Ovary (tissue), 9 donors: ENCODE results near the gene TSHZ2. TPM values are rescaled to one million over a fixed set of nuclear protein-coding genes. Genes with fewer than 3 reads are reported as not detected.

ENCODE experiments used
- DNase-seq, 5 donors: peaks; one replicate each; pipeline ENCODE4 v3.0.0-alpha.2; 2019 to 2020
- H3K27ac ChIP-seq, 2 donors: fragments of 200-600 bp; one replicate each; pipeline versions ENCODE4 v1.5.1 to v1.8.0; 2019 to 2022
- H3K27me3 ChIP-seq: fragments of 200-600 bp; one replicate; pipeline ENCODE4 v1.8.0; 2022
- H3K36me3 ChIP-seq: fragments of 200-600 bp; sonication (generic); one replicate; pipeline ENCODE4 v1.5.1; 2019
- H3K4me1 ChIP-seq: one replicate; pipeline ENCODE4 v1.8.1; 2013; ENCODE audit warnings: mild to moderate bottlenecking, moderate library complexity; ENCODE audit not compliant: insufficient read depth
- H3K4me3 ChIP-seq: fragments of 200-600 bp; sonication (generic); one replicate; pipeline ENCODE4 v1.5.1; 2017
- H3K9me3 ChIP-seq, 2 donors: fragments of 200-600 bp in 1 of 2; sonication (generic) in 1 of 2; one replicate each; pipeline versions ENCODE4 v1.5.1 to v1.8.1; 2013 to 2019; ENCODE audit warnings: mild to moderate bottlenecking in 1 of 2, moderate library complexity in 1 of 2
- CTCF ChIP-seq, 3 donors: fragments of 450-650 bp in 2 of 3; fragments of 200-600 bp in 1 of 3; IDR thresholded peaks; one replicate each; pipeline versions ENCODE4 v1.5.1 to v1.8.0; 2016 to 2022; ENCODE audit warnings: antibody characterized with exemption in 3 of 3, mild to moderate bottlenecking in 1 of 3
- EP300 ChIP-seq: sonication (generic); formaldehyde crosslinking; IDR thresholded peaks from one replicate; pipeline ENCODE4 v1.6.1; 2017; ENCODE audit warnings: antibody characterized with exemption
- POLR2A ChIP-seq: fragments of 450-650 bp; IDR thresholded peaks from one replicate; pipeline ENCODE4 v1.6.1; 2017; ENCODE audit warnings: antibody characterized with exemption, mild to moderate bottlenecking, moderate library complexity
- WGBS, 3 donors: extraction: QIAGEN DNeasy Blood & Tissue Kit in 1 of 3; methylation state at CpG; one replicate each; pipeline versions ENCODE4 v1.1.5 to v1.1.7; 2013 to 2017; 5-methylcytosine and 5-hydroxymethylcytosine counted together
- intact Hi-C, 4 donors: fragments of 100-400 bp; cut with DNase I; formaldehyde crosslinking; loops; one replicate each; pipeline versions ENCODE4 v1.11.0 to v1.15.1; 2022 to 2023
- polyA plus RNA-seq, 2 donors: library from polyadenylated mRNA; stranded (reverse); fragments of 200-250 nt in 1 of 2; fragments of 350-450 nt in 1 of 2; fragmentation: Illumina TruSeq in 1 of 2; extraction: RNeasy Lipid Tissue Mini Kit (QIAGEN cat#74804) in 1 of 2; gene quantifications; one replicate each; pipeline ENCODE4 v1.2.3, GENCODE V29; 2013 to 2014
- total RNA-seq, 7 donors: library from RNA; depleted of rRNA in 2 of 7; stranded (reverse); fragments of >200 nt in 2 of 7; fragmentation: NEBNext Ultra II Directional in 3 of 7; extraction: Animal tissue kit (Norgen Biotek cat#: 25700) in 3 of 7; gene quantifications; one replicate each; pipeline versions ENCODE4 v1.1.0 to v1.2.4, GENCODE V29; 2016 to 2023
- donor health status: DM: no; HTN: no; CAD: no; lungs with moderate emphysema.
- donor health status: DM: no; HTN: no; CAD: no.
- donor health status: Bipolar disorder and iron deficiency.
- donor health status: DM: yes; HTN: yes; CAD: no.
- donor health status: DM: no; HTN: no; CAD: no.
- donor health status: DM: yes; HTN: yes; CAD: no.

The TSHZ2 gene
- total and polyA plus RNA-seq, 9 donors = 18.2 to 113 (median 40.2) TPM

- 84 to 90% (median 89%) methylated on average over 2 of the region's 2 CpGs for WGBS, 3 donors
- Histone ChIP-seq H3K27ac (no peak overlapping the region), H3K27me3 (no peaks in the 10 kb centered on the region), H3K9me3 (no peaks in the 10 kb centered on the region), H3K4me1 (peaks cover 7% of the 10 kb centered on the region), H3K36me3 (no peaks in the 10 kb centered on the region), H3K4me3 (no peak overlapping the region)
- no peak for DNase-seq
- no peak for TF ChIP-seq POLR2A
- no peak for TF ChIP-seq EP300
- no peak for TF ChIP-seq CTCF (IDR thresholded peaks at IDR 0.05)
- intact Hi-C loops = no loop called here
Observed at GRCh38 chr20:53309515-53309914, 337.4 kb downstream of the TSHZ2 start.

GRCh38 chr20:53312957-53313356 lies 340.8 kb downstream of the TSHZ2 start:
- H3K36me3 ChIP-seq = no peaks in the 10 kb centered on the region
- WGBS, 3 donors = 3 to 18% (median 5%) methylated on average over 2 of the region's 2 CpGs
- TF ChIP-seq EP300 (no peak), CTCF (IDR thresholded peaks at IDR 0.05) (no peak), POLR2A (no peak)
- intact Hi-C loops = no loop called here
- H3K4me1 ChIP-seq = peaks cover 7% of the 10 kb centered on the region
- H3K4me3 ChIP-seq = no peak overlapping the region
- no peak for DNase-seq
- no peaks in the 10 kb centered on the region for H3K9me3 ChIP-seq
- no peak overlapping the region for H3K27ac ChIP-seq
- H3K27me3 ChIP-seq = no peaks in the 10 kb centered on the region

- TF ChIP-seq CTCF (IDR thresholded peaks at IDR 0.05) (no peak), EP300 (no peak), POLR2A (no peak)
- H3K4me1 ChIP-seq = peaks cover 7% of the 10 kb centered on the region
- no peaks in the 10 kb centered on the region for H3K9me3 ChIP-seq
- H3K27me3 ChIP-seq = no peaks in the 10 kb centered on the region
- intact Hi-C loops = no loop called here
- H3K4me3 ChIP-seq = no peak overlapping the region
- H3K36me3 ChIP-seq = no peaks in the 10 kb centered on the region
- no peak overlapping the region for H3K27ac ChIP-seq
- 81 to 90% (median 89%) methylated on average over 5 of the region's 5 CpGs for WGBS, 3 donors
- DNase-seq = no peak
Observed at GRCh38 chr20:53316206-53316937, 344.2 kb downstream of the TSHZ2 start.

GRCh38 chr20:53319200-53319599 lies 347.0 kb downstream of the TSHZ2 start:
- Histone ChIP-seq H3K4me1 (no peaks in the 10 kb centered on the region), H3K36me3 (no peaks in the 10 kb centered on the region), H3K27ac (no peak overlapping the region), H3K9me3 (no peaks in the 10 kb centered on the region), H3K27me3 (no peaks in the 10 kb centered on the region), H3K4me3 (no peak overlapping the region)
- TF ChIP-seq EP300 = no peak
- TF ChIP-seq POLR2A = no peak
- no peak for TF ChIP-seq CTCF (IDR thresholded peaks at IDR 0.05)
- 97 to 100% (median 98%) methylated on average over 1 of the region's 1 CpG for WGBS, 3 donors
- intact Hi-C loops = no loop called here
- DNase-seq = no peak
